Peyer's patch (tissue), 4 donors: ENCODE measurements around the gene LRIG3. TPM values are rescaled to one million over a fixed set of nuclear protein-coding genes. Genes with fewer than 3 reads are reported as not detected.

ENCODE experiments used
- DNase-seq, 3 donors: peaks; one replicate each; pipeline ENCODE4 v3.0.0-alpha.2; 2017 to 2019
- H3K27ac ChIP-seq, 4 donors: fragments of 200-600 bp; sonication (generic); one replicate each; pipeline ENCODE4 v1.5.1; 2016 to 2019
- H3K27me3 ChIP-seq, 2 donors: fragments of 200-600 bp; sonication (generic); one replicate each; pipeline ENCODE4 v1.5.1; 2019
- H3K36me3 ChIP-seq, 3 donors: fragments of 200-600 bp; sonication (generic); one replicate each; pipeline ENCODE4 v1.5.1; 2016 to 2019
- H3K4me1 ChIP-seq, 4 donors: fragments of 200-600 bp; sonication (generic); one replicate each; pipeline ENCODE4 v1.5.1; 2016 to 2019
- H3K4me3 ChIP-seq, 4 donors: fragments of 200-600 bp; sonication (generic); 1 replicate in 3 of 4; 2 replicates in 1 of 4; pipeline ENCODE4 v1.5.1; 2016 to 2019; ENCODE audit warnings: mild to moderate bottlenecking in 1 of 4
- H3K9me3 ChIP-seq, 4 donors: fragments of 200-600 bp; sonication (generic); one replicate each; pipeline ENCODE4 v1.5.1; 2016 to 2019; ENCODE audit warnings: mild to moderate bottlenecking in 1 of 4
- CTCF ChIP-seq, 6 experiments: fragments of 450-650 bp in 4 of 6; fragments of 200-600 bp in 2 of 6; sonication (generic) in 1 of 6; IDR thresholded peaks; one replicate each; pipeline ENCODE4 v1.5.1; 2017 to 2019; ENCODE audit warnings: antibody characterized with exemption in 6 of 6, mild to moderate bottlenecking in 3 of 6, moderate library complexity in 1 of 6
- POLR2A ChIP-seq, 2 donors: fragments of 450-650 bp; IDR thresholded peaks; one replicate each; pipeline ENCODE4 v1.5.1; 2017; ENCODE audit warnings: antibody characterized with exemption in 2 of 2, mild to moderate bottlenecking in 2 of 2, moderate library complexity in 2 of 2
- total RNA-seq, 4 donors: library from RNA; depleted of rRNA; stranded (reverse); fragments of >200 nt; gene quantifications; one replicate each; pipeline ENCODE4 v1.1.0, GENCODE V29; 2016

Gene LRIG3
- total RNA-seq, 4 donors from 2014 or later = 56.9 to 136 (median 69.8) TPM

GRCh38 chr12:58963844-58964243, 43.5 kb upstream of the LRIG3 start:
- no peak overlapping the region for H3K27ac ChIP-seq
- H3K36me3 ChIP-seq = no peaks in the 10 kb centered on the region
- no peaks in the 10 kb centered on the region for H3K9me3 ChIP-seq
- H3K27me3 ChIP-seq = no peaks in the 10 kb centered on the region
- TF ChIP-seq CTCF (IDR thresholded peaks at IDR 0.05) = no peak
- H3K4me1 ChIP-seq = no peaks in the 10 kb centered on the region
- no peak overlapping the region for H3K4me3 ChIP-seq
- DNase-seq = no peak

GRCh38 chr12:58961906-58962305, 41.6 kb upstream of the LRIG3 start:
- Histone ChIP-seq H3K4me3 (no peak overlapping the region), H3K27me3 (no peaks in the 10 kb centered on the region), H3K27ac (no peak overlapping the region), H3K9me3 (no peaks in the 10 kb centered on the region), H3K4me1 (no peaks in the 10 kb centered on the region), H3K36me3 (no peaks in the 10 kb centered on the region)
- TF ChIP-seq CTCF (IDR thresholded peaks at IDR 0.05) (no peak), POLR2A (IDR thresholded peaks at IDR 0.05) (no peak)
- no peak for DNase-seq

GRCh38 chr12:58961166-58961565, 40.9 kb upstream of the LRIG3 start:
- no peak for DNase-seq
- H3K27ac ChIP-seq = no peak overlapping the region
- H3K4me1 ChIP-seq = no peaks in the 10 kb centered on the region
- H3K27me3 ChIP-seq = no peaks in the 10 kb centered on the region
- no peak for TF ChIP-seq CTCF (IDR thresholded peaks at IDR 0.05)
- TF ChIP-seq POLR2A (IDR thresholded peaks at IDR 0.05) = no peak
- H3K4me3 ChIP-seq = no peak overlapping the region
- no peaks in the 10 kb centered on the region for H3K36me3 ChIP-seq
- no peaks in the 10 kb centered on the region for H3K9me3 ChIP-seq

- DNase-seq = no peak
- H3K4me1 ChIP-seq = no peaks in the 10 kb centered on the region
- H3K36me3 ChIP-seq = no peaks in the 10 kb centered on the region
- no peak overlapping the region for H3K27ac ChIP-seq
- no peak overlapping the region for H3K4me3 ChIP-seq
- H3K9me3 ChIP-seq = no peaks in the 10 kb centered on the region
- no peaks in the 10 kb centered on the region for H3K27me3 ChIP-seq
- no peak for TF ChIP-seq POLR2A (IDR thresholded peaks at IDR 0.05)
- no peak for TF ChIP-seq CTCF (IDR thresholded peaks at IDR 0.05)
Observed at GRCh38 chr12:58959639-58960300, 39.5 kb upstream of the LRIG3 start.

- H3K36me3 ChIP-seq = no peaks in the 10 kb centered on the region
- H3K27ac ChIP-seq = no peak overlapping the region
Observed at GRCh38 chr12:58957298-58957697, 37.0 kb upstream of the LRIG3 start.

More at GRCh38 chr12:58957298-58957697, 37.0 kb upstream of the LRIG3 start:
- DNase-seq = no peak
- no peak overlapping the region for H3K4me3 ChIP-seq
- H3K9me3 ChIP-seq = no peaks in the 10 kb centered on the region
- H3K4me1 ChIP-seq = no peaks in the 10 kb centered on the region
- no peaks in the 10 kb centered on the region for H3K27me3 ChIP-seq
- TF ChIP-seq CTCF (IDR thresholded peaks at IDR 0.05) = no peak
- TF ChIP-seq POLR2A (IDR thresholded peaks at IDR 0.05) = no peak
